ENCODE results near the gene AP3B1. TPM values are rescaled to one million over a fixed set of nuclear protein-coding genes. Genes with fewer than 3 reads are reported as not detected.

The AP3B1 gene
- total RNA-seq, 1 experiment from 2014 or later: 41.8 TPM

DNA sequence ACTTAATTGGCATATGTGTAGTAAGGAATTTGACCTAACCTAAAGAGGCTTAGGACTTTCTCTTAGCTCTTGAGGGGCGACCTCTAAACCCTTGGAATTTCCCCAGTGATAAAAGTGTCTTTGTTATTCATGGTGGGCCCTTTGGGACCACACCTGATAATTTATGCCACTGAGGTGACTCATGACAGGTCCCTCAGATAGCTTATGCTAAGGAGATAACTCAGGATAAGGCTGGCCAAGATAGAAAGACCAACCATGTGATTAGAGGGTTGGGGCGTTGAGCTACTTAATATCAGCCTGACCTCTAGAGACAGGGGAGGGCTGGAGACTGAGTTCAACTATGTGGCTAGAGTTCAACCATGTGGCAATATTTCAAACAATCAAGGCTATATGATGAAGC is 218.1 kb downstream of the AP3B1 start:
- peaks cover 5% of the 10 kb centered on the region; the same call in 1 of the 2 replicates for H3K4me1 ChIP-seq (ENCODE audit: insufficient read depth, low read length)
- no peaks in the 10 kb centered on the region for H3K23me2 ChIP-seq (ENCODE audit: insufficient read length, low read depth, low read length, poor library complexity, severe bottlenecking)
- H3K9ac ChIP-seq (ENCODE audit: extremely low read depth, insufficient read length, low read length): no peak overlapping the region
- H2BK5ac ChIP-seq (ENCODE audit: insufficient read length, low read length): no peak overlapping the region
- no peak overlapping the region for H3K18ac ChIP-seq (ENCODE audit: insufficient read length, low read depth, low read length)
- no peak overlapping the region for H3K4ac ChIP-seq (ENCODE audit: low read depth, low read length)
- no peaks in the 10 kb centered on the region for H3K79me2 ChIP-seq (ENCODE audit: insufficient read depth, low read length)
- H3K9me3 ChIP-seq (ENCODE audit: control insufficient read depth, low read depth, low read length): no peaks in the 10 kb centered on the region
- H3K14ac ChIP-seq (ENCODE audit: insufficient read depth, low read length): no peak overlapping the region
- H2BK15ac ChIP-seq (ENCODE audit: low read depth, low read length): no peak overlapping the region
- no peak overlapping the region for H3K27ac ChIP-seq (ENCODE audit: insufficient read length, low read depth, low read length)
- H2BK120ac ChIP-seq (ENCODE audit: low read depth, low read length, poor library complexity, severe bottlenecking): no peak overlapping the region
- no peaks in the 10 kb centered on the region for H3K27me3 ChIP-seq (ENCODE audit: insufficient read depth, low read length)
- H2AFZ ChIP-seq (ENCODE audit: low read length): no peak overlapping the region
- no peak overlapping the region for H2AK5ac ChIP-seq (ENCODE audit: insufficient read length, low read length)
- no peak overlapping the region for H3K4me3 Mint-ChIP-seq
- no peak overlapping the region for H4K91ac ChIP-seq (ENCODE audit: insufficient read length, low read depth, low read length)
- H4K8ac ChIP-seq (replicated peaks; ENCODE audit: insufficient read length, low read depth, low read length): no peak overlapping the region
- H2BK20ac ChIP-seq (ENCODE audit: low read depth, low read length, poor library complexity, severe bottlenecking): no peak overlapping the region
- H4K20me1 ChIP-seq (ENCODE audit: control insufficient read depth, insufficient read depth, insufficient read length): no peaks in the 10 kb centered on the region
- no peak overlapping the region for H3K27ac Mint-ChIP-seq
- H3K4me1 Mint-ChIP-seq: peaks cover 12% of the 10 kb centered on the region in 2 experiments
- peaks cover 0 to 3% of the 10 kb centered on the region in 2 experiments; a peak in 2 of 5 replicates for H3K9me3 Mint-ChIP-seq
- TF ChIP-seq, protein P1, sequence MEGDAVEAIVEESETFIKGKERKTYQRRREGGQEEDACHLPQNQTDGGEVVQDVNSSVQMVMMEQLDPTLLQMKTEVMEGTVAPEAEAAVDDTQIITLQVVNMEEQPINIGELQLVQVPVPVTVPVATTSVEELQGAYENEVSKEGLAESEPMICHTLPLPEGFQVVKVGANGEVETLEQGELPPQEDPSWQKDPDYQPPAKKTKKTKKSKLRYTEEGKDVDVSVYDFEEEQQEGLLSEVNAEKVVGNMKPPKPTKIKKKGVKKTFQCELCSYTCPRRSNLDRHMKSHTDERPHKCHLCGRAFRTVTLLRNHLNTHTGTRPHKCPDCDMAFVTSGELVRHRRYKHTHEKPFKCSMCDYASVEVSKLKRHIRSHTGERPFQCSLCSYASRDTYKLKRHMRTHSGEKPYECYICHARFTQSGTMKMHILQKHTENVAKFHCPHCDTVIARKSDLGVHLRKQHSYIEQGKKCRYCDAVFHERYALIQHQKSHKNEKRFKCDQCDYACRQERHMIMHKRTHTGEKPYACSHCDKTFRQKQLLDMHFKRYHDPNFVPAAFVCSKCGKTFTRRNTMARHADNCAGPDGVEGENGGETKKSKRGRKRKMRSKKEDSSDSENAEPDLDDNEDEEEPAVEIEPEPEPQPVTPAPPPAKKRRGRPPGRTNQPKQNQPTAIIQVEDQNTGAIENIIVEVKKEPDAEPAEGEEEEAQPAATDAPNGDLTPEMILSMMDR (conservative IDR thresholded peaks at IDR 0.05): no peak
- H3K56ac ChIP-seq (ENCODE audit: insufficient read length, low read depth, low read length): no peak overlapping the region
- H3K79me1 ChIP-seq (ENCODE audit: insufficient read depth, low read depth, low read length, poor library complexity, severe bottlenecking): no peaks in the 10 kb centered on the region
- whole genome bisulfite sequencing (ENCODE audit: extremely low coverage, insufficient read length, low lambda C conversion rate): no CpG with 5 or more reads among the region's 2 CpGs
- H3K23ac ChIP-seq (ENCODE audit: insufficient read length, low read depth, low read length): no peak overlapping the region
- no peak for DNase-seq
- no peak overlapping the region for H2BK12ac ChIP-seq (ENCODE audit: insufficient read length, low read depth, low read length)
- H3K36me3 Mint-ChIP-seq (ENCODE audit: insufficient read depth in 1 of 3, low read depth in 3 of 3): peaks cover 4 to 24% (median 8%) of the 10 kb centered on the region in 3 experiments; a peak in 5 of 7 replicates
- no peaks in the 10 kb centered on the region for H3K27me3 Mint-ChIP-seq (ENCODE audit: low read depth)
- no peak overlapping the region for H3T11ph ChIP-seq (ENCODE audit: low read length)
- no peak overlapping the region for H3K4me2 ChIP-seq (ENCODE audit: insufficient read depth, insufficient read length, low read length)
- no peak overlapping the region for H4K5ac ChIP-seq (ENCODE audit: insufficient read length, low read depth, low read length)

All from H9 (cell line).